OCI-LY3 (cell line): ENCODE measurements around the gene CRYM.

ENCODE experiments used
- CTCF ChIP-seq: fragments of 200-600, 300-600 bp; sonication (generic); IDR thresholded peaks from 2 replicates; pipeline ENCODE4 v1.5.1; 2014; ENCODE audit warnings: antibody characterized with exemption, low read length, low read depth
- EZH2phosphoT487 ChIP-seq: fragments of 200-600 bp; shearing (Covaris generic); IDR thresholded peaks from 2 replicates; pipeline ENCODE4 v1.6.1; 2018; ENCODE audit warnings: antibody characterized with exemption, mixed run types, low read depth

- peak; percentile 23 for TF ChIP-seq CTCF
- no peak for TF ChIP-seq EZH2phosphoT487
Measured at GRCh38 chr16:21253470-21253869, 24.6 kb downstream of the CRYM start.
